Measurements from ENCODE around the gene PLEKHO1. TPM values are rescaled to one million over a fixed set of nuclear protein-coding genes. Genes with fewer than 3 reads are reported as not detected.
A peak's percentile ranks its signal among the peaks of the same experiment; 100 is the strongest.

PLEKHO1 gene
- total RNA-seq, 1 experiment from 2014 or later, result 67.2 TPM

DNA sequence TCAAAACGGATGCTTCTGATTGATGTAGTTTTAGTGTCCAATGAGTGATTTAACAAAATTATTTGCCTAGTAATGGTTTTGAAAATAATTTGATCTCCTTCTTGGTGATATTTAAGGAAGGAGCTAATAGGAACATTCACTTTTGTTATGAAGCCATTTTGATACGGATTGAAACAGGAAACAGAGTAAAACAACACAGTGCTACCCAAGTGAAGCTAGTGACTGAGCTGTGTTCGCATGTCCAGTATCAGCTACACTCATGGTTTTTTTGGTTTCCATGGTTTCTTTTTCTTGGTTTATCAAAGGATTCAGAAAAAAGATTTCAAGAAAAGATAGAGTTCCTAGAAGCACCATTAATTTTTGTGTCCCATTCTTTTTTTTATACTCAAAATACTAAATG lies 40.1 kb upstream of the PLEKHO1 start:
- intact Hi-C loops (cut with micrococcal nuclease; ENCODE audit: unreplicated experiment), result no loop called here
- TF ChIP-seq, protein P1, sequence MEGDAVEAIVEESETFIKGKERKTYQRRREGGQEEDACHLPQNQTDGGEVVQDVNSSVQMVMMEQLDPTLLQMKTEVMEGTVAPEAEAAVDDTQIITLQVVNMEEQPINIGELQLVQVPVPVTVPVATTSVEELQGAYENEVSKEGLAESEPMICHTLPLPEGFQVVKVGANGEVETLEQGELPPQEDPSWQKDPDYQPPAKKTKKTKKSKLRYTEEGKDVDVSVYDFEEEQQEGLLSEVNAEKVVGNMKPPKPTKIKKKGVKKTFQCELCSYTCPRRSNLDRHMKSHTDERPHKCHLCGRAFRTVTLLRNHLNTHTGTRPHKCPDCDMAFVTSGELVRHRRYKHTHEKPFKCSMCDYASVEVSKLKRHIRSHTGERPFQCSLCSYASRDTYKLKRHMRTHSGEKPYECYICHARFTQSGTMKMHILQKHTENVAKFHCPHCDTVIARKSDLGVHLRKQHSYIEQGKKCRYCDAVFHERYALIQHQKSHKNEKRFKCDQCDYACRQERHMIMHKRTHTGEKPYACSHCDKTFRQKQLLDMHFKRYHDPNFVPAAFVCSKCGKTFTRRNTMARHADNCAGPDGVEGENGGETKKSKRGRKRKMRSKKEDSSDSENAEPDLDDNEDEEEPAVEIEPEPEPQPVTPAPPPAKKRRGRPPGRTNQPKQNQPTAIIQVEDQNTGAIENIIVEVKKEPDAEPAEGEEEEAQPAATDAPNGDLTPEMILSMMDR (conservative IDR thresholded peaks at IDR 0.05; ENCODE audit: low read depth, low read length), result no peak
- no peak for TF ChIP-seq EZH2 (IDR thresholded peaks at IDR 0.05; ENCODE audit: borderline replicate concordance, low read depth, low read length, poor library complexity, severe bottlenecking)
- ChIA-PET POLR2A (ENCODE audit: low non-redundant PET) (no interaction called here), CTCF (no interaction called here)
- Histone ChIP-seq H3K4me1 (ENCODE audit: insufficient read depth, low read length, poor library complexity, severe bottlenecking) (peaks cover 39% of the 10 kb centered on the region), H3K27ac (ENCODE audit: low read depth, low read length, poor library complexity, severe bottlenecking) (peak overlapping the region; percentile 91), H3K4me3 (ENCODE audit: low read depth, low read length, poor library complexity, severe bottlenecking) (peak overlapping the region; percentile 30), H3K27me3 (replicated peaks; ENCODE audit: insufficient read depth, low read depth, low read length, poor library complexity) (no peaks in the 10 kb centered on the region), H3K36me3 (ENCODE audit: insufficient read depth, low read length, poor library complexity, severe bottlenecking) (peaks cover 9% of the 10 kb centered on the region), H3K9me3 (ENCODE audit: low read depth, low read length, poor library complexity, severe bottlenecking) (peaks cover 7% of the 10 kb centered on the region)
- no TSS peak for BruUV-seq (replicated peaks)
- DNase-seq (ENCODE audit: low spot score), result peak; percentile 58

DNA sequence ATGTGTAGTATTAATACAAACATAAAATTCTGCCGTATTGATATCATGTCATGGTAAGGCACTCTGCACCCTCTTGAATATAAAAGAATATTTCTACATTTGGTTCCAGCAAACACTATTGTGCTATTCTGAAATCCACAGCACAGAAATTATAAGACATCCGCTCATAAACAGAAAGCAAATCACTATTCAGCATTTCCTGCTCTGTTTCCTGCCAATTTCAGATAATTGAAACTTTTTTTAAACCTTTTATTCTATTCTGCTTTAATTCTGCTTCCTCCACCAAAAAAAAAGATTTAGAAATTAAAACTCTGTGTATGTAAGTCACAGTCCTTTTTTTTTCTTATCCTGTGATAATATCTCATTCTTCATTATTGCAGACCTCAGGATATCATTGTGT lies 39.6 kb upstream of the PLEKHO1 start:
- intact Hi-C loops (cut with micrococcal nuclease; ENCODE audit: unreplicated experiment), result no loop called here
- peak; percentile 74 for DNase-seq (ENCODE audit: low spot score)
- ChIA-PET CTCF (no interaction called here), POLR2A (ENCODE audit: low non-redundant PET) (no interaction called here)
- H3K27me3 ChIP-seq (replicated peaks; ENCODE audit: insufficient read depth, low read depth, low read length, poor library complexity), result no peaks in the 10 kb centered on the region
- TF ChIP-seq, protein P1 (conservative IDR thresholded peaks at IDR 0.05; ENCODE audit: low read depth, low read length), result no peak
- TF ChIP-seq EZH2 (IDR thresholded peaks at IDR 0.05; ENCODE audit: borderline replicate concordance, low read depth, low read length, poor library complexity, severe bottlenecking), result no peak
- peaks cover 12% of the 10 kb centered on the region for H3K9me3 ChIP-seq (ENCODE audit: low read depth, low read length, poor library complexity, severe bottlenecking)
- H3K4me3 ChIP-seq (ENCODE audit: low read depth, low read length, poor library complexity, severe bottlenecking), result peak overlapping the region; percentile 30
- peaks cover 39% of the 10 kb centered on the region for H3K4me1 ChIP-seq (ENCODE audit: insufficient read depth, low read length, poor library complexity, severe bottlenecking)
- H3K27ac ChIP-seq (ENCODE audit: low read depth, low read length, poor library complexity, severe bottlenecking), result peak overlapping the region; percentile 91
- H3K36me3 ChIP-seq (ENCODE audit: insufficient read depth, low read length, poor library complexity, severe bottlenecking), result peaks cover 14% of the 10 kb centered on the region
- BruUV-seq (replicated peaks), result no TSS peak

DNA sequence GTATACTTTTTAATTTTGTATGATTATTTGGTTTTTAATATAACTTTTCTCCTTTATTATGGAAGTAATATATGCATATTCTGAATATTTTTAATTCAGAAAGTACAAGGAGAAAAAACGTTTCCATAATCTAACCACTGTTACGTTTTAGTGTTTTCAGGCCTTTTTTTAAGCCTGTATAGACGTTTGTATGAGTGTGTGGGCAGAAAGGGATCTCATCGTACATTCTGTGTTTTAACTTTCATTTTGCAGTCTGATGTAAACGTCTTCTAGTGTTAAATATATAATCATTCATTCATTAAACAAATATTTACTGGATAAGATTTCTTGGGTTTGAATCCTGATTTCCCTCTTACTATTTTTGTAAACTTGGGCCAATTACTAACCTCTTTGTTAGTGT lies 38.0 kb upstream of the PLEKHO1 start:
- H3K36me3 ChIP-seq (ENCODE audit: insufficient read depth, low read length, poor library complexity, severe bottlenecking), result peaks cover 11% of the 10 kb centered on the region
- peaks cover 17% of the 10 kb centered on the region for H3K9me3 ChIP-seq (ENCODE audit: low read depth, low read length, poor library complexity, severe bottlenecking)
- no peak for DNase-seq (ENCODE audit: low spot score)
- POLR2A ChIA-PET (ENCODE audit: low non-redundant PET), result no interaction called here
- no peak overlapping the region for H3K4me3 ChIP-seq (ENCODE audit: low read depth, low read length, poor library complexity, severe bottlenecking)
- peaks cover 39% of the 10 kb centered on the region for H3K4me1 ChIP-seq (ENCODE audit: insufficient read depth, low read length, poor library complexity, severe bottlenecking)
- peak overlapping the region; percentile 91 for H3K27ac ChIP-seq (ENCODE audit: low read depth, low read length, poor library complexity, severe bottlenecking)
- CTCF ChIA-PET, result no interaction called here
- TF ChIP-seq, protein P1 (conservative IDR thresholded peaks at IDR 0.05; ENCODE audit: low read depth, low read length), result no peak
- no peak for TF ChIP-seq EZH2 (IDR thresholded peaks at IDR 0.05; ENCODE audit: borderline replicate concordance, low read depth, low read length, poor library complexity, severe bottlenecking)
- intact Hi-C loops (cut with micrococcal nuclease; ENCODE audit: unreplicated experiment), result no loop called here
- no peaks in the 10 kb centered on the region for H3K27me3 ChIP-seq (replicated peaks; ENCODE audit: insufficient read depth, low read depth, low read length, poor library complexity)
- no TSS peak for BruUV-seq (replicated peaks)
